HL-60/S4 treated with retinoic acid at 250 ng/mL for 4 days and 3 days (cell line): ENCODE measurements around the gene EEF2K.

Source experiments
- in situ Hi-C: fragments of 300-500 bp; cut with MboI; formaldehyde crosslinking; loops from 2 replicates; pipeline ENCODE4 v1.7.0; 2022; ENCODE audit warnings: low sequenced_read_pairs

Gene EEF2K

GRCh38 chr16:22207715-22208360, 1.8 kb downstream of the EEF2K start:
- in situ Hi-C loops: loop anchor here (25.0 kb wide), 1 partner anchor 1396 kb away; the partner anchor contains the start of genes ERI2 and REXO5

GRCh38 chr16:22210285-22210684, 4.2 kb downstream of the EEF2K start:
- in situ Hi-C loops: loop anchor here (25.0 kb wide), 1 partner anchor 1398 kb away; the partner anchor contains the start of genes ERI2 and REXO5

GRCh38 chr16:22210854-22211253, 4.8 kb downstream of the EEF2K start:
- in situ Hi-C loops: loop anchor here (25.0 kb wide), 1 partner anchor 1399 kb away; the partner anchor contains the start of genes ERI2 and REXO5

- in situ Hi-C loops: loop anchor here (25.0 kb wide), 1 partner anchor 1401 kb away; the partner anchor contains the start of genes ERI2 and REXO5
Measured at GRCh38 chr16:22213236-22213635, 7.2 kb downstream of the EEF2K start.

- in situ Hi-C loops: loop anchor here (25.0 kb wide), 1 partner anchor 1402 kb away; the partner anchor contains the start of genes ERI2 and REXO5
Measured at GRCh38 chr16:22213801-22214200, 7.7 kb downstream of the EEF2K start.

GRCh38 chr16:22214402-22214801, 8.3 kb downstream of the EEF2K start:
- in situ Hi-C loops: loop anchor here (25.0 kb wide), 1 partner anchor 1402 kb away; the partner anchor contains the start of genes ERI2 and REXO5

- in situ Hi-C loops: loop anchor here (25.0 kb wide), 1 partner anchor 1403 kb away; the partner anchor contains the start of genes ERI2 and REXO5
Measured at GRCh38 chr16:22214889-22215288, 8.8 kb downstream of the EEF2K start.

- in situ Hi-C loops: loop anchor here (25.0 kb wide), 1 partner anchor 1404 kb away; the partner anchor contains the start of genes ERI2 and REXO5
Measured at GRCh38 chr16:22216191-22216831, 10.2 kb downstream of the EEF2K start.

- in situ Hi-C loops: loop anchor here (25.0 kb wide), 1 partner anchor 1405 kb away; the partner anchor contains the start of genes ERI2 and REXO5
Measured at GRCh38 chr16:22216832-22217225, 10.8 kb downstream of the EEF2K start.

- in situ Hi-C loops: loop anchor here (25.0 kb wide), 1 partner anchor 1406 kb away; the partner anchor contains the start of genes ERI2 and REXO5
Measured at GRCh38 chr16:22217890-22218730, 12.0 kb downstream of the EEF2K start.

GRCh38 chr16:22219389-22220068, 13.5 kb downstream of the EEF2K start:
- in situ Hi-C loops: loop anchor here (25.0 kb wide), 1 partner anchor 1407 kb away; the partner anchor contains the start of genes ERI2 and REXO5

GRCh38 chr16:22220069-22220440, 14.0 kb downstream of the EEF2K start:
- in situ Hi-C loops: loop anchor here (25.0 kb wide), 1 partner anchor 1408 kb away; the partner anchor contains the start of genes ERI2 and REXO5

- in situ Hi-C loops: loop anchor here (25.0 kb wide), 1 partner anchor 1408 kb away; the partner anchor contains the start of genes ERI2 and REXO5
Measured at GRCh38 chr16:22220714-22221113, 14.6 kb downstream of the EEF2K start.

GRCh38 chr16:22222006-22222405, 15.9 kb downstream of the EEF2K start:
- in situ Hi-C loops: loop anchor here (25.0 kb wide), 1 partner anchor 1410 kb away; the partner anchor contains the start of genes ERI2 and REXO5

- in situ Hi-C loops: loop anchor here (25.0 kb wide), 1 partner anchor 1411 kb away; the partner anchor contains the start of genes ERI2 and REXO5
Measured at GRCh38 chr16:22222998-22223397, 16.9 kb downstream of the EEF2K start.

GRCh38 chr16:22225060-22225459, 19.0 kb downstream of the EEF2K start:
- in situ Hi-C loops: no loop called here

GRCh38 chr16:22229889-22230288, 23.8 kb downstream of the EEF2K start:
- in situ Hi-C loops: no loop called here

- in situ Hi-C loops: no loop called here
Measured at GRCh38 chr16:22232277-22233036, 26.4 kb downstream of the EEF2K start.

GRCh38 chr16:22233037-22233372, 26.9 kb downstream of the EEF2K start:
- in situ Hi-C loops: no loop called here
